ENCODE results near the gene NPB. TPM values are rescaled to one million over a fixed set of nuclear protein-coding genes. Genes with fewer than 3 reads are reported as not detected.

The NPB gene
- total and polyA plus RNA-seq, 2 donors (not counting 1 experiment from before 2014, with no cell fraction given) = 0.44 TPM; not detected in 1

DNA sequence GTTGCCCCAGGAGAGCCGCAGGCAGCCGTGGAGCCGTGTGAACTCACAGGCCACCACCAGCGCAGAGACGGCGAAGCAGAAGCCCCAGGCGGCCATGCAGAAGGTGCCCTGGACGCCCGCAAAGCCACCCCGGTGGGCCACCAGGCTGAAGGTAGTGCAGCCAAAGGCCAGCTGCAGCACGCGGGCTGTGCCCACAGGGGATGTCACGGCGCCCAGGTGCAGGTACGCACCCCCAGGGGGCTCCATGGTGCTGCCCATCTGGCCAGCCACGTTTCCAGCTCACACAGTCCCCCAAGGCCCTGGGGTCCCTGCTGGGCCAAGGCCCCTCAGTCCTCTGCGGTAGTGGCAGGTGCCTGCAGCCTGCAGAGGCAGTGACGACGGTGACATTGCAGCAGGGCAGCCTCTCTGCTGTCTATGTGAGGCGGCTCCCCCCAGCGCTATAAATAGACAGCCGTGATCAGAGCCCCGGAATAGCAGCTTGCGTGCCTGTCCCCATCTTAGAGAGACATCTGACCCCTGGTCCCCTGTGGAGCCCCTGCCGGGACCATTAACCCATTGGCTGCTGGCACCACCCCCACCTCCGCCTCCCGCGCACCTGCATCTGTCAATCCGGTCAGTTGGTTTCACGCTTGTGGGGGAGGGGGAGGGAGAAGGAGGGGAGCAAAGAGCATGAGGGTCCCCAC is 39.6 kb downstream of the NPB start:
- Histone ChIP-seq H3K27me3 (replicated peaks in 1 of 4; ENCODE audit: control extremely low read depth in 1 of 4, control insufficient read depth in 3 of 4, insufficient read depth in 4 of 4, low read length in 3 of 4) (peaks cover 0 to 19% (median 2%) of the 10 kb centered on the region in 4 experiments), H3K36me3 (replicated peaks in 1 of 2; ENCODE audit: control extremely low read depth in 1 of 2, control insufficient read depth in 1 of 2, extremely low read depth in 1 of 2, insufficient read depth in 2 of 2, low read length in 1 of 2) (no peaks in the 10 kb centered on the region), H3K79me2 (ENCODE audit: control insufficient read depth, insufficient read depth, low read length) (no peaks in the 10 kb centered on the region), H4K20me1 (ENCODE audit: control insufficient read depth, insufficient read depth, low read length, poor library complexity, severe bottlenecking) (no peaks in the 10 kb centered on the region), H2AFZ (ENCODE audit: insufficient read depth, low read depth, low read length, poor library complexity, severe bottlenecking) (no peak overlapping the region), H3K27ac (ENCODE audit: low read length in 2 of 2) (no peak overlapping the region), H3K9ac (ENCODE audit: low read length) (no peak overlapping the region), H3K9me3 (ENCODE audit: control extremely low read depth in 1 of 3, control insufficient read depth in 2 of 3, insufficient read depth in 1 of 3, low read length in 2 of 3) (no peaks in the 10 kb centered on the region), H3K4me1 (ENCODE audit: control insufficient read depth in 2 of 2, insufficient read depth in 2 of 2, low read length in 2 of 2) (peaks cover 8 to 15% of the 10 kb centered on the region in 2 donors), H3K4me3 (ENCODE audit: control extremely low read depth in 1 of 5, extremely low read depth in 1 of 5, insufficient read depth in 1 of 5, low read depth in 2 of 5, low read length in 4 of 5) (no peak overlapping the region), H3K4me2 (replicated peaks; ENCODE audit: low read depth, low read length, poor library complexity, severe bottlenecking) (no peak overlapping the region)
- Mint-ChIP-seq H3K27ac (no peak overlapping the region), H3K27me3 (peaks cover 5% of the 10 kb centered on the region), H3K4me3 (no peak overlapping the region), H3K9me3 (ENCODE audit: insufficient read depth) (no peaks in the 10 kb centered on the region), H3K4me1 (peaks cover 5% of the 10 kb centered on the region)
- DNase-seq (no peak), ATAC-seq (ENCODE audit: low read depth) (no peak)
- TF ChIP-seq, protein P1, sequence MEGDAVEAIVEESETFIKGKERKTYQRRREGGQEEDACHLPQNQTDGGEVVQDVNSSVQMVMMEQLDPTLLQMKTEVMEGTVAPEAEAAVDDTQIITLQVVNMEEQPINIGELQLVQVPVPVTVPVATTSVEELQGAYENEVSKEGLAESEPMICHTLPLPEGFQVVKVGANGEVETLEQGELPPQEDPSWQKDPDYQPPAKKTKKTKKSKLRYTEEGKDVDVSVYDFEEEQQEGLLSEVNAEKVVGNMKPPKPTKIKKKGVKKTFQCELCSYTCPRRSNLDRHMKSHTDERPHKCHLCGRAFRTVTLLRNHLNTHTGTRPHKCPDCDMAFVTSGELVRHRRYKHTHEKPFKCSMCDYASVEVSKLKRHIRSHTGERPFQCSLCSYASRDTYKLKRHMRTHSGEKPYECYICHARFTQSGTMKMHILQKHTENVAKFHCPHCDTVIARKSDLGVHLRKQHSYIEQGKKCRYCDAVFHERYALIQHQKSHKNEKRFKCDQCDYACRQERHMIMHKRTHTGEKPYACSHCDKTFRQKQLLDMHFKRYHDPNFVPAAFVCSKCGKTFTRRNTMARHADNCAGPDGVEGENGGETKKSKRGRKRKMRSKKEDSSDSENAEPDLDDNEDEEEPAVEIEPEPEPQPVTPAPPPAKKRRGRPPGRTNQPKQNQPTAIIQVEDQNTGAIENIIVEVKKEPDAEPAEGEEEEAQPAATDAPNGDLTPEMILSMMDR (IDR thresholded peaks at IDR 0.05) = no peak
- TF ChIP-seq EZH2 (IDR thresholded peaks at IDR 0.05; ENCODE audit: borderline replicate concordance, insufficient read depth, low read depth, low read length, poor library complexity, severe bottlenecking) = no peak
- intact Hi-C loops (cut with micrococcal nuclease) = no loop called here
- 55% methylated on average over 27 of the region's 30 CpGs for WGBS (ENCODE audit: insufficient coverage)
- CTCF ChIA-PET = no interaction called here
- POLR2A ChIA-PET = no interaction called here

DNA sequence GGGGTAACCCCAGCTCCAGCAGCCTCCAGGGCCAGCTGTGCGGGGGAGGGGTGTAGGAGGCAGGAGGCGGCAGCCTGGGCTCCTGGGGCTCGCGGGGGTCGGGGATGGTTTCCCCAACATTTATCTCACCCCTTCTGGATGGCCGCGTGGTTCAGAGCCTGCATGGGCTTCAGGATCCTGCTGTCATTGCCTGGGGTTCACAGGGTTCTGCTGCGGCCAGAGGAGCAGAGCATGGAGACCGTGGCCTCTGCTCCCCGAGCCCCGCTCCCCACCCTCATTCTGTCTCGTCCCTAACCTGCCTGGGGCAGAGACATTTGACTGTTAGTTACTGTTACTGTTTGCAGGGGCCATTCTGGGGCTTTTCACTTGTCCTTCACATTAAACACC is 40.1 kb downstream of the NPB start:
- Histone ChIP-seq H3K4me3 (ENCODE audit: control extremely low read depth in 1 of 5, extremely low read depth in 1 of 5, insufficient read depth in 1 of 5, low read depth in 2 of 5, low read length in 4 of 5) (no peak overlapping the region), H3K79me2 (ENCODE audit: control insufficient read depth, insufficient read depth, low read length) (no peaks in the 10 kb centered on the region), H3K9ac (ENCODE audit: low read length) (no peak overlapping the region), H4K20me1 (ENCODE audit: control insufficient read depth, insufficient read depth, low read length, poor library complexity, severe bottlenecking) (no peaks in the 10 kb centered on the region), H3K4me2 (replicated peaks; ENCODE audit: low read depth, low read length, poor library complexity, severe bottlenecking) (no peak overlapping the region), H3K9me3 (ENCODE audit: control extremely low read depth in 1 of 3, control insufficient read depth in 2 of 3, insufficient read depth in 1 of 3, low read length in 2 of 3) (no peaks in the 10 kb centered on the region), H2AFZ (ENCODE audit: insufficient read depth, low read depth, low read length, poor library complexity, severe bottlenecking) (no peak overlapping the region), H3K27ac (ENCODE audit: low read length in 2 of 2) (no peak overlapping the region), H3K27me3 (replicated peaks in 1 of 4; ENCODE audit: control extremely low read depth in 1 of 4, control insufficient read depth in 3 of 4, insufficient read depth in 4 of 4, low read length in 3 of 4) (peaks cover 0 to 19% (median 2%) of the 10 kb centered on the region in 4 experiments), H3K36me3 (replicated peaks in 1 of 2; ENCODE audit: control extremely low read depth in 1 of 2, control insufficient read depth in 1 of 2, extremely low read depth in 1 of 2, insufficient read depth in 2 of 2, low read length in 1 of 2) (no peaks in the 10 kb centered on the region), H3K4me1 (ENCODE audit: control insufficient read depth in 2 of 2, insufficient read depth in 2 of 2, low read length in 2 of 2) (peaks cover 5 to 12% of the 10 kb centered on the region in 2 donors)
- POLR2A ChIA-PET = no interaction called here
- no peak overlapping the region for H3K4me3 Mint-ChIP-seq
- intact Hi-C loops (cut with micrococcal nuclease) = no loop called here
- DNase-seq = no peak
- no peak overlapping the region for H3K27ac Mint-ChIP-seq
- no peaks in the 10 kb centered on the region for H3K9me3 Mint-ChIP-seq (ENCODE audit: insufficient read depth)
- peaks cover 4% of the 10 kb centered on the region for H3K4me1 Mint-ChIP-seq
- CTCF ChIA-PET = no interaction called here
- ATAC-seq (ENCODE audit: low read depth) = no peak
- 62% methylated on average over 6 of the region's 12 CpGs for WGBS (ENCODE audit: insufficient coverage)
- TF ChIP-seq, protein P1 (IDR thresholded peaks at IDR 0.05) = no peak
- no peak for TF ChIP-seq EZH2 (IDR thresholded peaks at IDR 0.05; ENCODE audit: borderline replicate concordance, insufficient read depth, low read depth, low read length, poor library complexity, severe bottlenecking)
- H3K27me3 Mint-ChIP-seq = peaks cover 7% of the 10 kb centered on the region

Data from B cell (primary cell).